CD4-positive, alpha-beta T cell treated with Interleukin-4 for 4 hours (primary cell): ENCODE results near the gene WNT7B.

Experiments
- DNase-seq: peaks from one replicate; pipeline ENCODE4 v3.0.0-alpha.2; 2020

The WNT7B gene

DNA sequence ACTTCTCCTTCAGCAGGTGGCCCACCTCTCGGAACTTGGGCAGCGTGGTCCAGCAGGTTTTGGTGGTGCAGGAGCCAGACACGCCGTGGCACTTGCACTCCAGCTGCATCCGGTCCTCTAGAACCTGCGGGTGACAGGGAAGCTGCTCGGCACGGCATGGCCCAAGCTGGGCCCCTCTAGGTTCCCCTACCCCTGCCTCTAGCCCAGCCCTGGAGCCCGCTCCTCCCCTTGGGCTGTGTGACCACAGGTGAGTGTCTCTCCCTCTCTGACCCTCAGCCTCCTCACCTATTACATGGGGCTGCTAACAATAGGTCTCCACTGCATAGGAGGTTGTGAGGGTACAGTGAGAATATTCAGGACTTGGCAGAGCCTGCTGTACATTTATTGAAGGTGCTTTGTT is 53.8 kb downstream of the WNT7B start:
- DNase-seq = no peak

DNA sequence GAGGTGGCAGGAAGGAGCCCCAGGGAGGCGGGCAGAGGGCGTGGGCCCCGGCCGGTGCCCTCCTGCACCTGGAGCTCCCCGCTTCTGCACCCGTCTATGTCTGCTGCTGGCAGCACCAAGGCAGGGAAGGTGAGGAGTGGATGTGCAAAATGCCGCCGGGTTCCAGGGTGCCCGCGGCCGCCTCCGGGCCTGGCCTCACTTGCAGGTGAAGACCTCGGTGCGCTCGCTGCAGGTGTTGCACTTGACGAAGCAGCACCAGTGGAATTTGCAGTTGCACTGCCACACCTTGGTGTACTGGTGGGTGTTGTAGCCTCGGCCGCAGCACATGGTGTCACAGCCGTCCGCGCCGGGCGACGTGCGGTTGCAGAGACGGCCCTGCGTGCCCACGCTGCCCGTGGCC is 54.3 kb downstream of the WNT7B start:
- no peak for DNase-seq

DNA sequence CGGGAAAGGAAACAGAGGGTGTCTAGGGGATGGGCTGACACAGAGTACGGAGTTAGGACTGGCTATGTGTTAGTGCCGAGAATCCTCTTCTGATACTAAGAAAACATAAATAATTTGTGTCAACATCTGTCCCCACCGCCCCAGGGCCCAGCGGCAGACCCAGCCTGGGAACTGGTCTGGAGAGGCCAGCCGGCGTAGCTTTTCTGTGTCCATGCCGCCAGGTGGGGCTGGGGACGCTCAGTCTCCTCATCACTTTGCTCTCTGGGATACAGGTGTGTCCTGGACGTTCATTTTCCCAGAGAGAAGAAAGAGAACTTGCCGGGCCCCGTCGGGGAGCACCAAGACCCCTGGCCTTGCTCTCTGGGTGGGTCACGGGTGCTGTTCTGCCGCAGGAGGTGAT is 54.7 kb downstream of the WNT7B start:
- no peak for DNase-seq

DNA sequence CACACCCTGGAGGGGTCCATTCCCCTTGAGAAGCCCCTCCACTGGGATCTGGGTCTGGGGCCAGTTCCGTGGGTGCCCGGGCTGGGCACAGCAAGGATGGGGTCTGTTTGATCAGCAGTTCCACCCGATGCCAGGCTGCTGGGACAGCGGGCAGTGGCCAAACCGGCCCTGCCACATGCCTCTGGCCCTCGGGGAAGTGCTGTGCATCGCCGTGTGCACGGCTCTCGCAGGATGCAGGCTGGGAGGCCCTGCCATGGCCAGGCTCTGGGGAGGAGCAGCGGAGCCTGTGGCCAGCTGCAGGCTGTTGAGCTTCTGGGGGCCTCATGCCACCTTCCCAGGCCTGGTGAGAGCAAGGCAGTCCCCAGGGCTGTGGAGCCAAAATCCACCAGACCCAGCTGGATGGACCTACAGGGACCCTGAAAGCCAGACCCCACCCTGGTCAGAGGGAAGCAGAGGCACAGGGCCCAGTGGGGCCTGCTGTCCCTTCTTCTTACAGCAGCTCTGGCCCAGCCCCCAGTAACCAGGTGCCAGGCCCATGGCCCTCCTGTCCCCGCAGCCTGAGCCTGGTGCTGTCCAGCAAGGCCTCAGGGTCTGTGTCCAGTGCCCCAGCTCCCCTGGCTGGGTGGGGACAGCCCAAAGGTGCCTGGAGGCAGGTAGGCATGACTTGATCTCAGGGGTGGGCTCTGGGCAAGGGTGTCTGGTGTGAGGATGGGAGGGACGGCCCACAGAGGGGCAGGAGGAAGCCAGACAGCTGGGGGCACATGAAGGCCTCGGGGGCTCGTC is 57.3 kb downstream of the WNT7B start:
- DNase-seq = no peak

DNA sequence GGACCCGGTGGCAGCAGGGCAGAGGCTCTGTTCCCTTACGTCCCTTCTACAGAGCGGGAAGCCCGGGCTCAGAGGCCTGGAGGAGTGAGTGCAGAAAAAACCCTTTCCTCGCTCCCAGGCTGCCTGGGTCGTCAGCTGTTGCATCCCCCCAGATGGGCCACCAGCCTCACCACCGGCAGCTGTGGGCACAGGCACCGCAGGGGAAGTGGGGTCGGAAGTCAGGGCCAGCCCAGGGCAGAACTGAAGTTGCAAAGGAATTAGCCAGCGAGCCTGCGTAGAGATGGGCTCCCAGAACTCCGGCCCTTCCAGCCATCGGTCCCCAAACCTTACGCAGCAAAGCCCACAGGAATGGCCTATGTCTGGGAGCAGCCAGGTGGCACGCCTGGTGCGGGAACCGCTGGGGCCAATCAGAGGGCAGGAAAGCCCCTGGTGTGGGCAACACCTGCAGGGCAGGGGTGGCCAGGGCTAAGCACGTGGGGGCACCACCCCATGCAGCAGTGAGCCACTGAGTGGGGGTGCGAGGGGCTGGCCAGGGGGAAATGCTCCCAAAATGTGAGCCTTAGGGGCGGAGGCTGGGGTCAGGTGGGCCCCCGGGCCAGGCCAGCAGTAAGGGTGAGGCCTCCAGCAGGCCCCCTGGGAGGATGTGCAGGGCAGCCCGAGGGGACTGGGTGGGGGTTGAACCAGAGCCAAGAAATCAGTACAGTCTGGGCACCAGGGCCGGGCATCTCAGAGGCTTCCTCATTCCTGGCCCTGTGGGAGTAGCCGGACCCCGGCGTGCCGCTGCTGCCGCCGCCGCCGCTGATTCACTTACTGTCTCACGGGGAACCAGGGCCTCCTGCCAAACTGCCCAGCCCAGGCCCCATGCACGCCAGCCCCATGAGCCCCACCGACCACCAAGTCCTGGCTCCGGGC is 58.2 kb downstream of the WNT7B start:
- no peak for DNase-seq

DNA sequence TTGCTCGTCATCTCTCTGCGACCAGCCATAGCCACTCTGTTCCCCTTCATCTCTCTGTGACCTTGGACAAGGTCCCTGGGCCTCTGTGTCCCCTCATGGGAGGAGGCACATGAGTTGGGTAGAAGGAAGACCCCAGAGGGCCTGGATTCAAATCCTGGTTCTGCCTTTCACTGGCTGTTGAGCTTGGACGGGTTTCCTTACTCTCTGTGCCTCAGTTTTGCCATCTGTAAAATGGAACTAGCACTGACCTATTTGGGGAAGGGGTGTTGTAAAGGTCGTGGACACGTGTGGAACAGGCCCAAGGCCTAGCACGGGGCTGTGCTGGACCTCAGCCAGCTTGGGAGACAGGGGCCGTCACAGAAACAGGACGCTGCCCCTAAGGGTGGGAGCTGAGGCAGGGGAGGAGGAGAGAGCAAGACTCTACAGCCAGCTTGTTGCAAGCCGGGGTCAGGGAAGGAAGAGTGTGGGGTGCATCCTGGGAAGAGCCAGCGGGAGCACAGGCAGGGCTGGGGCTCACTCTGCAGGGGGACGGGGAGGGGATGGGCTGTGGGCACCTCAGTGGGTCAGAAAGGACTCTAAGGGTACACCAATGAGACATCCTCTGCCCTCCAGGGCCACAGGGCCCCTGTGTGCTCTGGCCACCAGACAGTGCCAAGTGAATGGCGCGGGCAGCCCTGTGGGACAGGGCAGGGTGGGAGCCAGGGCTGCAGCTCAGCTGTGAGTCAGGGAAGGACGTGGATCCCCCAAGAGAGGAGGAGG is 59.1 kb downstream of the WNT7B start:
- DNase-seq = no peak

DNA sequence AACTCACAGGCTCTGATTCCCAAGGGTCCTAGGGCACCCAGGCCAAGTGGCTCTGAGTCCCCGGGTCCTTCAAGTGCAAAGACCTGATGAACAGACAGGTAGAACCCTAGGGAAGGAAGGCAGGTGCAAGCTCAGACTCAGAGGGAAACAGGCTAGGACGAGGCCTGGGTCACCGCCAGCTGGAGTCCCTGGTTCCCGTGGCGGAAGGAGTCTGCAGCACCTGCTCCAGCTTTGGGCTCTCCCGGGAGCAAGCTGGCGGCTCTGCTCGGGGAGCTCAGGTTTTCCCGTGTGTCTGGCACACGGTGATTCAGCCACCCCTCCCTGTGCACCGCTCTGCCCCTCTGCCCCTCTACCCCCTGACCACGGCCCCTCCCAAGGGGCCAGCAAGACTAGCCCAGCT is 59.8 kb downstream of the WNT7B start:
- DNase-seq = no peak

DNA sequence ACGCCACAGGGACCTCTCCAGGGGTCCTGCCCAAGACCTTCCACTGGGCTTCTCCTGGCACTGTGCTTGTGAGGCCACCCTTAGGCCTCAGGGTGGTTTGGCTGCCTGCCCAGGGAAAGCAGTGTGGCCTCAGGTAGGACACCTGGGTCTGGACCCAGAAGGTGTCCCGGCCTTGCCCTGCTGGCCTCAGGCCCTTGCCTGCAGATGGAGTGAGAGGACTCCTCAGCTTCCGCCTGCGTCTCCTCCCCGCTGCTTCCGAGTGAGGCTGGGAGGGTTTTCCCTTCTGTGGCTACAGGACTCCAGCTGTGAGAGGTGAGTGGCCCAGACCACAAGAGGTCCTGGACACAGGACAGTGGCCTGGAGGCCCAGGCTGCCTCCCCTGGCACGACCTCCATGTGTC is 60.4 kb downstream of the WNT7B start:
- no peak for DNase-seq

DNA sequence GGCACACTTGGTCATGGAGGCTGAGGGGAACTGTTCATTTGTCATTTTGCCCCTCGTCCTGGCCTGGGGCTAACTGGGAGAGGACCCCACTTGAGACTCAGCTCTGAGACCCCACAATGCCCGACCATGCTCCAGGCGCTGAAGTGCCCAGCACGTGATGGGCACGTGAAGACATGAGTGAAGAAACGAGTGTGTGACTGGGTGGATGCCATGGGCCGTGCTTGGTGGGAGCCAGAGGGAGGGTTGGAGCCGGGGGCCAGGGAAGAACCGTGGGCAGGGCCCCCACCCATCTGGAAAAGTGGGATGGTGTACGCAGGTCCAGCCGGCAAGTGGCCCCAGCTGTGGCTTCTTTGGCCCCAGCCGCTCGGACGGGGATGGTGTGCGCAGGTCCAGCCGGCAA is 61.1 kb downstream of the WNT7B start:
- no peak for DNase-seq

DNA sequence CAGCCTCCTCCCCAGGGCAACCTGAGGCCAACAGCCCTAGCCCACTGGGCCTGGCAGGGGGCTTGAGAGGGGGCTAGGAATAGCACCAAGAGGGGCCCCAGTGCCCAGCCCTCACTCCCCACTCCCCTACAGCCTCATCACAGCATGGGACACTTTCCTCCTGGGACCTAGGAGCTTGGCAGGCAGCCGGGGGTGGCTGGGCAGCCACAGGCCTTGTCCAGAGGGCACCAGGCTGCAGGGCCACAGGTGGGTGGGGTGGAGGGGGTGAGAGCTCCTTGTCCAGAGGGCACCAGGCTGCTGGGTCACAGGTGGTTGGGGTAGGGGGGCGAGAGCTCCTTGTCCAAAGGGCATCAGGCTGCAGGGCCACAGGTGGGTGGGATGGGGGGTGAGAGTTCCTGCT is 61.8 kb downstream of the WNT7B start:
- no peak for DNase-seq

DNA sequence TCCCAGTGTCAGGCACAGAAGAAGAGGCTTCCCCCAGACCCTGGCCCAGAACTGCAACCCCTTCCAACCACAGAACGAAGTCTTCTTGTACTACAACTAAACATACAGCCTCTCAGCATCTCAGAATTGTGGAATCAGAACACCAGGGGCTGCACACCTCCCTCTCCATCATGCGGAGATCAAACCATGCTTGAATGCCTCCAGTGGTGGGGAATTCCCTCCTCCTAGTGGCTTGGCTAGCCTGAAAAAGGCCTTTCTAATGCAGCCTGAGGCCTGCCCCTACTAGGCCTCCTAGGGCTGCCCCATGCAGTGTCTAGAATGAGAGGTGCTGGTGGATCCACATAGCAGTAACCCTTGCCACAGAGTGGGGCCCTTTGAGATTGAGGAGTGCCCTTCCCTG is 62.7 kb downstream of the WNT7B start:
- no peak for DNase-seq

DNA sequence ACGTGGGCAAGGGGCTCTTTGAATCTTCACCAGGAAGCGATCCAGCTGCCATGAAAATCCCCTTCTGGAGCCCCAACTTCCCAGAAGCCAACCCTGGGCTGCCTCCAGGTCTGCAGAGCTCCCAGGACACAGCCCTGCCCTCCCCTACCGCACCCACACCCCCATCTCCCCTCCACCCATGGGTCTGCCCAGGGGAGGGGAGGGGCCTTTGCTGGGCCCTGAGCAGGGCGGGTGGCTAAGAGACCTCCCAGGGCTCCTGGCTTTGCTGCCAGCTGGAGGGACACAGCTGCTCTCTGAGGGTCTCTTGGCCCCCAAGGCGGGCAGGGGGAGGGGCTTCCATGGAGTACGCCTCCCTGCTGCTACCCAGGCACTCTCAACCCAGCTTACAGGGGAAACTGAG is 64.1 kb downstream of the WNT7B start:
- no peak for DNase-seq

DNA sequence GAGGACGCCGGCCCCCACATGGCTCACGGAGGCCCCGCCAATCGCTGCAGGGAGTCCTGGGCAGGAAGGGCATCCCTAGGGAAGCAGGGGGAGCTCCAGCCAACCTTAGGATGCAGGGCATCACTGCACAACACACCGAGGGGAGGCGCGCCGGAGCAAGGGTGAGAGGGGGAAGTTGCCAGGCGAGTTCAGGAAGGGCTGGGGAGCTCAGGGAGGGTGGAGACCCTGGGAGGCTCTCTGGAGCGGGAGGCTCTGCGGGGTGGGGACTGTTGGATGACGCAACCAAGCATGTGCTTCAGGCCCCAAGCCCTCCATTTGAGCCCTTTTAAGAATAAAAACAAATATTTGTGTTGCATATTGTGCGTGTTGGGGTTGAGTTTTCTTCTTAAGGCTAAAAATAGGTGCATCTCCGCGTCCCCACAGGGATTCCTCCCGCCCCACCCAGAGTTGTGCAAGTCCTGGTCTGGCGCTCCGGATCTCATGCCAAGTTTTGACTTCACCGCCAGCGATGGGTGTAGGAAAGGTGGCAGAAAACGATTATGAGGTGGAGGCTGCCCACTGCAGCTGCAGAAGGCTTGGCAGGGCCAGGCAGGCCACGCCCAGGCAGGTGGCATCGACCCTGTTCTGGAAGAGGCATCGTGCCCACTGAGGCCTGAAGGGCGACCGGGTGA is 65.2 kb downstream of the WNT7B start:
- no peak for DNase-seq

DNA sequence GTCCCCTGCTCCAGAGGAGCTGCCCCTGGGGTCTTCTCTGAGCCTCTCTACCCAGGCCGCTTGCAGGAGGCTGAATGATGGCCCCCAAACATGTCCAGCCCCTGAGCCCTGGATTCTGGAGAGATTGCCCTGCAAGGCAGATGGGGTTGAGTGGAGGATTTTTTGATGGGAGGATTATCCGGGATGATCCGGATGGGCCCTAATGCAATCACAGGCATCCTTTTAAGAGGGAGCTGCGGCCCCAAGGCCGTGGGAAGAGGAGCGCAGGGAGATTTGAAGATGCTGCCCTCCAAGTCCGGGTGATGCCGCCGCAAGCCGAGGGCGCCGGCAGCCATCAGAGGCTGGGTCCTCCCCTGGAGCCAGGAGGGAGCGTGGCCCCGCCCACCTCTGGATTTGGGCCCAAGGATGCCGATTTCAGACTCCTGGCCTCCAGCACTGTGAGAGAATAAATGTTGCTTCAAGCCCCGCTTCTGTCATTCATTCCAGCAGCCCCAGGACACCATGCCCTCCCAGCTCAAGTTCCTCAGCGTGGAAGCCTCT is 66.0 kb downstream of the WNT7B start:
- DNase-seq = no peak

DNA sequence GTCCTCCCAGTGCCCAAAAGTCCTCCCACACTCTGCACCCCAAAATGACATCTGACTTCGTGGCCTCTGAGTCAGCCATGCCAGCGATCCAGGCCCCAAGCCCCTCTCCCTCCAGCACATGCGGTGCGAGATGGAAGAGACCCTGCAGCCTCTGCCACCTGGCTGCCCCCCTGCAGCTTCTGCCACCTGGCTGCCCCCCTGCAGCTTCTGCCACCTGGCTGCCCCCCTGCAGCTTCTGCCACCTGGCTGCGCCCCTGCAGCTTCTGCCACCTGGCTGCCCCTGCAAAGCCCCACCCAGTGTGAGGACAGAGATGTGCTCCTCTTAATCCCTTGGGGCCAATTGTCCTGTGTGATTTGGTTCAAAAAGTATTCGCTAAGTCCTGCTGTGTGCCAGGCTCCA is 68.0 kb downstream of the WNT7B start:
- no peak for DNase-seq

DNA sequence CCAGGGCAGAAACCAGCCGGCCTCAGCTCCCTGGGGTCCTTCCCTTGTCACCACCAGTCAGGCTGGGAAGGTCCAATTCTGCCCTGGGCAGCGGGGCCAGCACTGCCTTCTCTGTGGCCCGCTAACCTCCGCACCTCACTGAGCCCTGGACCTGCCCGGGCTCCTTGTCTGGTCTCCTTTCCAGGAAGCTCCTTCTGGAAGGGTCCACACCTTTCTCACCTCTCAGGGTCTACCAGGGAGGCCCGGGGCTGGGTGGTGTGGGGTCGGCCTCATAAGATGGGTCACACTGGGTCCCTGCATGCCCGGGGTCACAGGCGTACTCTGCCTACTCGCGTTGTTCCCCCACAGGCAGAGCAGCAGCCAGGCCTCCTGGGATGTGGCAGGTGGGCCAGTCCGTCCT is 69.0 kb downstream of the WNT7B start:
- DNase-seq = no peak

DNA sequence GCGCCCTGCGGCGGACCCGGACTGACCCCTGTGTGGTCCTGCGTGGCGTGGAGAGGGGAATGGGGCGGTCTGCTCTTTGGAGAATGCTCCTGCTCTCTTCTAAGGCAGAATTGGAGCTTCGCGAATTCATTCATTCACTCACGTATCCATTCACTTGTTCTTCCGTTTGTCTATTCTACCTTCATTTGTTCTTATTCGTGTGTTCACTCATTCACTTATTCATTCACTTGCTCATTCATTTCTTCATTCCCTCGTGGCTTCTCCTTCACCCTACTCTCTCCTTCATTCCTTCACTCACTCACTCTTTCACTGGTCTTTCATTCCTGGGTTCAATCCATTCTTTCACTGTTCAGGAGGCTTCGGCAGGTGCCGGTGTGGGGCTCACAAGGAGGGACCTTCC is 69.6 kb downstream of the WNT7B start:
- DNase-seq = no peak

DNA sequence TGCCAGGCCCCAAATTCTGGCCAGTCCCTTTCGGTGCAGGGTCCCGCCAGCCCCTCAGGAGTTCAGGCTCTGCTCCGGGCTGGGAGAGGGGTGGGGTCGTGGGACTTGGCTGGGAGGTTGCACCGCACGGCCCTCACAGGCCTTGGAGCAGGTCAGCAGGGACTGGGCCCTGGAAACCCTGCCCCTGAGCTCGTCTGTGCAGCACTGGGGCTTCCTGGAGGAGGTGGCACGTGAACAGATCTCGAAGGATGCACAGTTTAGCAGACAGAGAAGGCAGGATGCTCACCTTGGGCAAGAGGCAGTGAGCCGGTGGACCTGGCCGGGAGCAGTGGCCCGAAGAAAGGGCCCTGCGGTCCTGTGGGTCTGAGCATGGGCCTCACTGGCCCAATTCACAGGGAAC is 70.0 kb downstream of the WNT7B start:
- no peak for DNase-seq

DNA sequence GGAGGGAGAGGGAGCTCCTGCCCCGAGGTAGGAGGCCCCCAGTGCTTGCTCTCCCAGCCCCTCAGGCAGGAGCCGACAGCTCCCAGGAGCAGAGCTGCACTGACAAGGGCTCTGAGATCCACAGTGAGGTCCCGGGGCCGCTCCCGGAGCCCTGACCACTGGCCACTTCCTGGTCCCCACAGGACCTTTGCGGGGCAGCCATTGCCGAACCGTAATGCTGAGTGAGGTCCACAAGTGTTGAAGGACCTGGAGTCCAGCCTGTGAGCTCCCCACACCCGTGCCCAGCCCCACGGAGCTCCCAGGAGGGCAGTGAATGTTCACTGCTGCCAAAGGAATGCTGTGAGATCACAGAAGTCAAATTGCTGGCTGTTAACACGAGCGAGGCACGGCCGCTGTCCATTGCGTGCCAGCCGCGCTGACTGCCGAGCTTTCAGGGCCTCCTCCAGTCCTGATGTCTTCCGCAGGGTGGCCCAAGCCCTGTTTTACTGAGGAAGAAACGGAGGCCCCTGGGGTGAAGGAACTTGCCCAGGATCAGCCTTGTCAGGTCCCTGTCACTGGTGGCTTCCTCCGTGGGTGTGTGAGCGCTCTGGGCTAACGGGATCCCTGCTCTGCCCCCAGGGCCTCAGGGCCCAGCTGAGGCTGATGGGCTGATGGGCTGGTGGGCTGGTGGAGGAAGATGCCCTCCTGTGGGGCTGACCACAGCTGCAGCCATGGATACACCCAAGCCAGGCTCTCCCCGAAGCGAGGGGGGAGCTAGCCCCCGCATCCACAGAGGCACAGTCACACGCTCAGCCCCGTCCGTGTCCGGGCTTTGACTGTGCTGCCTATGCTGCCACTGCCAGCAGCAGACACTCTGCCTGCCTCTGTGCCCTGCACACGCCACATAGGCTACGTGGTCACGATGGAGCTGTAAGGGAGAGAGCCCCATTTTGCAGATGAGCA is 70.8 kb downstream of the WNT7B start:
- DNase-seq = no peak

DNA sequence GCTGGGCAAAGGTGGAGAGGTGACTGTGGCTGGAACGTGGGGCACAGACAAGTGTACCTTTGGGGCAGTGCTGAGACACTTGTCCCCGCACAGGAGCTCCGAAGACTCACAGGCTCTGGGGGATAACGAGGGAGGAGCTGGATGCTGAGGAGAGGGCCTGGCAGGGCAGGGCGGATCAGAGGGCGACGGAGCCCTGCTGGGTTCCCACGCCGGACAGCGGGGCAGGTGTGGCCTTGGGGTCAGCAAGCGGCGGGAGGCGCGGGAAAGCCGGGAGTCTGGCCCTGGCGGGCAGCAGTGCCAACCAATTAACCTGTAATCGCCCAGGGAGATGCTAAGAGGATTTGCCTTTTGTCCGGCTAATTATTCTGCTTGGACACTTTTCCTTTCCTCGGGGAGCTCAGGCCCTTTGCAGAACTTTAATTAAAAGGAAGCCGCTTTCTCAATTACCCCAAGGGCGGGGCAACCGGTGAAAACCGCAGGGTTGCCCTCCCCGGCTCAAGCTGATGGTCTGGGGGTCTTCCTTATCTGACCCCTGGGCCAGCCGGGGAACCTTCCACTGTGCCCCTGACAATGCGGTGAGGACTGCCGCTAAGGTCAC is 71.5 kb downstream of the WNT7B start:
- no peak for DNase-seq

DNA sequence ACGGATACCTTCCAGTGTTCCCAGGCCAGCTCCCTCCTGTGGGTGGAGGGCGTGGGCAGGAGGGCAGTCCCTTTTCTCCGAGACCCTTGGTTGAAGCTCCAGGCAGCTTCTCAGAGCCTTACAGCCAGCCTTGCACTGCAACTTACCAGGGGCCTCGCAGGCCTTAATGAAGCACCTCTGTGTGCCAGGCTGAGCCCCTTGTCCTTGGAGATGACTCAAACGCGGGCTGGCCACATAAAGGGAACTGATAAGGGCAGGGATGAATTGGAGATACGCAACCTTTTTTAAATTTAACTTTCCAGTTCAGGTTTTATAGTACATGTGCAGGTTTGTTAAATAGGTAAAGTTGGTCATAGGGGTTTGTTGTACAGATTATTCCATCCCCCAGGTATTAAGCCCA is 72.7 kb downstream of the WNT7B start:
- DNase-seq = no peak
